Measurements from ENCODE around the gene SLCO1C1.
A peak's percentile ranks its signal among the peaks of the same experiment; 100 is the strongest.
"Not testable (repeated sequence)": the region's sequence is repeated elsewhere in the genome, so short reads cannot be mapped to it uniquely, and the experiment has no call there.

SLCO1C1 gene

GRCh38 chr12:20716037-20716436 lies 20.9 kb downstream of the SLCO1C1 start:
- Histone ChIP-seq H3K4me3 (no peak overlapping the region), H3K36me3 (no peaks in the 10 kb centered on the region), H3K27ac (no peak overlapping the region), H3K4me1 (no peaks in the 10 kb centered on the region), H3K9me3 (replicated peaks in 1 of 11) (no peaks in the 10 kb centered on the region), H3K4me2 (no peak overlapping the region), H4K20me1 (no peaks in the 10 kb centered on the region), H3K9ac (no peak overlapping the region), H3K27me3 (no peaks in the 10 kb centered on the region)
- TF ChIP-seq Cebpa-rat (IDR thresholded peaks at IDR 0.05): no peak

GRCh38 chr12:20716985-20717384 lies 21.9 kb downstream of the SLCO1C1 start:
- Histone ChIP-seq H3K4me1 (no peaks in the 10 kb centered on the region), H3K27ac (no peak overlapping the region), H3K27me3 (no peaks in the 10 kb centered on the region), H3K4me2 (no peak overlapping the region), H3K4me3 (no peak overlapping the region), H3K9ac (no peak overlapping the region), H4K20me1 (no peaks in the 10 kb centered on the region), H3K9me3 (replicated peaks in 1 of 11) (no peaks in the 10 kb centered on the region), H3K36me3 (no peaks in the 10 kb centered on the region)
- TF ChIP-seq Cebpa-rat (IDR thresholded peaks at IDR 0.05): no peak

GRCh38 chr12:20718294-20718693 lies 23.2 kb downstream of the SLCO1C1 start:
- Histone ChIP-seq H3K4me3 (no peak overlapping the region), H3K4me2 (no peak overlapping the region), H3K9me3 (replicated peaks in 1 of 11) (no peaks in the 10 kb centered on the region), H3K4me1 (no peaks in the 10 kb centered on the region), H3K27ac (no peak overlapping the region), H3K27me3 (no peaks in the 10 kb centered on the region), H4K20me1 (no peaks in the 10 kb centered on the region), H3K36me3 (no peaks in the 10 kb centered on the region), H3K9ac (no peak overlapping the region)
- TF ChIP-seq Cebpa-rat (IDR thresholded peaks at IDR 0.05): no peak

- Histone ChIP-seq H3K4me2 (peak overlapping the region in 1 of 11 experiments; percentile 15; a peak in 1 of 22 replicates), H3K4me1 (no peaks in the 10 kb centered on the region)
These were observed 27.0 kb downstream of the SLCO1C1 start for GRCh38 chr12:20722142-20722541.

GRCh38 chr12:20731274-20731673 lies 36.1 kb downstream of the SLCO1C1 start:
- Histone ChIP-seq H3K4me3 (no peak overlapping the region), H4K20me1 (no peaks in the 10 kb centered on the region), H3K4me2 (no peak overlapping the region), H3K9me3 (replicated peaks in 1 of 11) (no peaks in the 10 kb centered on the region), H3K36me3 (no peaks in the 10 kb centered on the region), H3K27me3 (no peaks in the 10 kb centered on the region), H3K4me1 (no peaks in the 10 kb centered on the region), H3K27ac (no peak overlapping the region), H3K9ac (no peak overlapping the region)
- no peak for TF ChIP-seq Cebpa-rat (IDR thresholded peaks at IDR 0.05)

More at GRCh38 chr12:20722142-20722541, 27.0 kb downstream of the SLCO1C1 start:
- Histone ChIP-seq H3K36me3 (no peaks in the 10 kb centered on the region), H3K9me3 (replicated peaks in 1 of 11) (no peaks in the 10 kb centered on the region), H4K20me1 (no peaks in the 10 kb centered on the region), H3K27ac (no peak overlapping the region), H3K27me3 (no peaks in the 10 kb centered on the region), H3K9ac (no peak overlapping the region), H3K4me3 (no peak overlapping the region)
- no peak for TF ChIP-seq Cebpa-rat (IDR thresholded peaks at IDR 0.05)

- Histone ChIP-seq H3K27ac (no peak overlapping the region), H3K4me2 (peak overlapping the region in 1 of 11 experiments; percentile 34; a peak in 1 of 22 replicates), H3K4me1 (peaks cover 0 to 4% (median 0%) of the 10 kb centered on the region in 10 experiments; a peak in 3 of 20 replicates), H4K20me1 (no peaks in the 10 kb centered on the region), H3K27me3 (no peaks in the 10 kb centered on the region), H3K9ac (no peak overlapping the region), H3K36me3 (no peaks in the 10 kb centered on the region), H3K4me3 (no peak overlapping the region), H3K9me3 (replicated peaks in 1 of 11) (peaks cover 0 to 4% (median 0%) of the 10 kb centered on the region in 11 experiments; a peak in 1 of 22 replicates)
- TF ChIP-seq Cebpa-rat (IDR thresholded peaks at IDR 0.05): no peak
These were observed 45.8 kb downstream of the SLCO1C1 start for GRCh38 chr12:20740972-20741371.

GRCh38 chr12:20748198-20748597 lies 53.1 kb downstream of the SLCO1C1 start:
- Histone ChIP-seq H3K9ac (no peak overlapping the region), H3K27ac (no peak overlapping the region), H4K20me1 (no peaks in the 10 kb centered on the region), H3K4me3 (no peak overlapping the region), H3K4me1 (peaks cover 0 to 9% (median 0%) of the 10 kb centered on the region in 10 experiments; a peak in 4 of 20 replicates), H3K36me3 (no peaks in the 10 kb centered on the region), H3K9me3 (replicated peaks in 1 of 11) (no peaks in the 10 kb centered on the region), H3K27me3 (no peaks in the 10 kb centered on the region), H3K4me2 (0 out of 22 replicates have a peak overlapping the region, but pooled peaks of 1 of the 11 experiments have one; percentile 14)
- TF ChIP-seq Cebpa-rat (IDR thresholded peaks at IDR 0.05): no peak

- no peak overlapping the region for H3K4me3 ChIP-seq
- TF ChIP-seq Cebpa-rat (IDR thresholded peaks at IDR 0.05): no peak
- peaks cover 0 to 9% (median 0%) of the 10 kb centered on the region in 10 experiments; a peak in 4 of 20 replicates for H3K4me1 ChIP-seq
- no peak overlapping the region for H3K4me2 ChIP-seq
- H3K36me3 ChIP-seq: no peaks in the 10 kb centered on the region
- no peaks in the 10 kb centered on the region for H3K9me3 ChIP-seq (replicated peaks in 1 of 11)
- no peaks in the 10 kb centered on the region for H3K27me3 ChIP-seq
- no peak overlapping the region for H3K27ac ChIP-seq
- no peak overlapping the region for H3K9ac ChIP-seq
- no peaks in the 10 kb centered on the region for H4K20me1 ChIP-seq
These were observed 55.9 kb downstream of the SLCO1C1 start for GRCh38 chr12:20751046-20751445.

- Histone ChIP-seq H3K4me2 (no peak overlapping the region), H3K27me3 (no peaks in the 10 kb centered on the region), H4K20me1 (no peaks in the 10 kb centered on the region), H3K27ac (no peak overlapping the region), H3K9me3 (replicated peaks in 1 of 11) (peaks cover 0 to 6% (median 0%) of the 10 kb centered on the region in 11 experiments; a peak in 1 of 22 replicates), H3K4me3 (no peak overlapping the region), H3K36me3 (no peaks in the 10 kb centered on the region), H3K9ac (no peak overlapping the region), H3K4me1 (no peaks in the 10 kb centered on the region)
- TF ChIP-seq Cebpa-rat (IDR thresholded peaks at IDR 0.05): no peak
These were observed 82.3 kb downstream of the SLCO1C1 start for GRCh38 chr12:20777420-20777819.

GRCh38 chr12:20778969-20779368 lies 83.8 kb downstream of the SLCO1C1 start:
- Histone ChIP-seq H3K4me2 (no peak overlapping the region; a peak in 1 of 22 replicates), H4K20me1 (no peaks in the 10 kb centered on the region), H3K9ac (no peak overlapping the region), H3K36me3 (no peaks in the 10 kb centered on the region), H3K4me1 (no peaks in the 10 kb centered on the region), H3K27ac (no peak overlapping the region), H3K4me3 (no peak overlapping the region), H3K9me3 (replicated peaks in 1 of 11) (peaks cover 0 to 6% (median 0%) of the 10 kb centered on the region in 11 experiments; a peak in 1 of 22 replicates), H3K27me3 (no peaks in the 10 kb centered on the region)
- TF ChIP-seq Cebpa-rat (IDR thresholded peaks at IDR 0.05): no peak

- H3K36me3 ChIP-seq; H3K4me2 ChIP-seq; H3K9me3 ChIP-seq (replicated peaks in 1 of 11); H3K4me1 ChIP-seq; H3K4me3 ChIP-seq; H4K20me1 ChIP-seq; H3K27ac ChIP-seq; H3K9ac ChIP-seq; H3K27me3 ChIP-seq: not testable (repeated sequence)
These were observed 84.8 kb downstream of the SLCO1C1 start for GRCh38 chr12:20779971-20780370.

GRCh38 chr12:20783796-20784357 lies 88.7 kb downstream of the SLCO1C1 start:
- H3K27me3 ChIP-seq; H3K4me2 ChIP-seq; H3K4me1 ChIP-seq; H3K9me3 ChIP-seq (replicated peaks in 1 of 11); H3K4me3 ChIP-seq; H3K27ac ChIP-seq; H3K9ac ChIP-seq; H3K36me3 ChIP-seq; H4K20me1 ChIP-seq: not testable (repeated sequence)
